Right lobe of liver (tissue), 4 donors: ENCODE results near the gene BTBD3.

Source experiments
- POLR2A ChIP-seq: fragments of 450-650 bp; IDR thresholded peaks from one replicate; pipeline ENCODE4 v1.6.1; 2017; ENCODE audit warnings: antibody characterized with exemption, mild to moderate bottlenecking
- TF ChIP-seq, protein P1 (sequence below), 4 donors: fragments of 200-600 bp in 3 of 4; fragments of 450-650 bp in 1 of 4; IDR thresholded peaks; one replicate each; pipeline versions ENCODE4 v1.5.1 to v1.8.0; 2016 to 2022; ENCODE audit warnings: antibody characterized with exemption in 4 of 4, mild to moderate bottlenecking in 2 of 4
- donor health status: DM: no; HTN: no; CAD: no.
- donor health status: DM: no; HTN: no; CAD: no.
- donor health status: DM: no; HTN: yes; CAD: no.

DNA sequence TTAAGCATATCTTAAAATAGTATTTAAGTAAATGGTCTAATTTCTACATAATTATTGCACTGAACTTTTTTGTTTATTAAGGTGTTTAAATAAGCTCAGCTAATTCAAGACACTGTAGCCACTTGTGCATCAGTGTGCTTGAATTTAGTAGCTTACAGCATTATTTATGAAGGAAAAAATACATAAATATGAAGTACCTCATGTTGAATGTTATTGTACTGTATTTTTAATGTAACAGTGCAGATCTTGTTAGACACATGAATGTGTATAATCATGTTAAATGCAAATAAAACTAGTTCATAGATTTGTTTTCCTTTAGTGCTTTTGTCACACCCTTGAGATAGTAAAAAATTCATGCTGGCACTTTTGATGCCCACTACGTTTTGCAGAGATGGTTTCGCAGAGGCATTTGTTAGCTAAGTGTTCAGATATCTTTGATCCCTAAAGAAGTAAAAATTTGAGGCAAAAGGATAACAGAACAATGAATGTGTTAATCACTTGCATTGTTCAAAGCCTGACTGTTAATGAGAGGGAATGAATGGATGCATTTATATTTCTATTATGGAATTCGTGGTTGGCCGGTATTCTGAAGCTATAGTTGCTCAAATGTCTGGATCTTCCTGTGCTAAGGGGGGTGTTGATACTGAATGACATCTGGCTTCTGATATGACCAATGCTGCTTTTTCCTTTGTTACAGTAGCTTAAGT is 8.8 kb downstream of the BTBD3 start:
- TF ChIP-seq POLR2A = no peak
- TF ChIP-seq, protein P1, sequence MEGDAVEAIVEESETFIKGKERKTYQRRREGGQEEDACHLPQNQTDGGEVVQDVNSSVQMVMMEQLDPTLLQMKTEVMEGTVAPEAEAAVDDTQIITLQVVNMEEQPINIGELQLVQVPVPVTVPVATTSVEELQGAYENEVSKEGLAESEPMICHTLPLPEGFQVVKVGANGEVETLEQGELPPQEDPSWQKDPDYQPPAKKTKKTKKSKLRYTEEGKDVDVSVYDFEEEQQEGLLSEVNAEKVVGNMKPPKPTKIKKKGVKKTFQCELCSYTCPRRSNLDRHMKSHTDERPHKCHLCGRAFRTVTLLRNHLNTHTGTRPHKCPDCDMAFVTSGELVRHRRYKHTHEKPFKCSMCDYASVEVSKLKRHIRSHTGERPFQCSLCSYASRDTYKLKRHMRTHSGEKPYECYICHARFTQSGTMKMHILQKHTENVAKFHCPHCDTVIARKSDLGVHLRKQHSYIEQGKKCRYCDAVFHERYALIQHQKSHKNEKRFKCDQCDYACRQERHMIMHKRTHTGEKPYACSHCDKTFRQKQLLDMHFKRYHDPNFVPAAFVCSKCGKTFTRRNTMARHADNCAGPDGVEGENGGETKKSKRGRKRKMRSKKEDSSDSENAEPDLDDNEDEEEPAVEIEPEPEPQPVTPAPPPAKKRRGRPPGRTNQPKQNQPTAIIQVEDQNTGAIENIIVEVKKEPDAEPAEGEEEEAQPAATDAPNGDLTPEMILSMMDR (IDR thresholded peaks at IDR 0.05) = no peak
